Vagina (tissue), 2 donors: ENCODE measurements around the gene MROH7. TPM values are rescaled to one million over a fixed set of nuclear protein-coding genes. Genes with fewer than 3 reads are reported as not detected.

Experiments used
- DNase-seq, 2 donors: peaks; one replicate each; pipeline ENCODE4 v3.0.0-alpha.2; 2017; ENCODE audit errors: extremely low spot score in 2 of 2
- H3K27ac ChIP-seq: fragments of 200-600 bp; sonication (generic); one replicate; pipeline ENCODE4 v1.5.1; 2019
- H3K27me3 ChIP-seq: fragments of 200-600 bp; sonication (generic); one replicate; pipeline ENCODE4 v1.5.1; 2019
- H3K36me3 ChIP-seq, 2 donors: fragments of 200-600 bp; sonication (generic); one replicate each; pipeline ENCODE4 v1.5.1; 2017 to 2019
- H3K4me1 ChIP-seq: fragments of 200-600 bp; sonication (generic); one replicate; pipeline ENCODE4 v1.5.1; 2019
- H3K4me3 ChIP-seq, 2 donors: fragments of 200-600 bp; sonication (generic); 1 replicate in 1 of 2; 2 replicates in 1 of 2; pipeline ENCODE4 v1.5.1; 2016 to 2019
- H3K9me3 ChIP-seq: fragments of 200-600 bp; sonication (generic); one replicate; pipeline ENCODE4 v1.5.1; 2019
- CTCF ChIP-seq, 3 experiments: fragments of 450-650 bp in 2 of 3; fragments of 200-600 bp in 1 of 3; sonication (generic) in 1 of 3; IDR thresholded peaks; one replicate each; pipeline ENCODE4 v1.5.1; 2017 to 2019; ENCODE audit warnings: antibody characterized with exemption in 3 of 3, mild to moderate bottlenecking in 2 of 3, moderate library complexity in 2 of 3
- POLR2A ChIP-seq, 2 donors: fragments of 450-650 bp; IDR thresholded peaks; one replicate each; pipeline ENCODE4 v1.6.1; 2017; ENCODE audit warnings: antibody characterized with exemption in 2 of 2, mild to moderate bottlenecking in 2 of 2, moderate library complexity in 2 of 2
- POLR2AphosphoS5 ChIP-seq, 2 donors: sonication (generic); formaldehyde crosslinking; IDR thresholded peaks; one replicate each; pipeline ENCODE4 v1.9.0; 2017; ENCODE audit warnings: antibody characterized with exemption in 2 of 2, mild to moderate bottlenecking in 2 of 2, low read depth in 1 of 2; ENCODE audit not compliant: insufficient read depth in 1 of 2
- intact Hi-C: fragments of 100-400 bp; cut with DNase I; formaldehyde crosslinking; loops from one replicate; pipeline ENCODE4 v1.15.1; 2023
- total RNA-seq: library from RNA; depleted of rRNA; stranded (reverse); fragments of >200 nt; gene quantifications from one replicate; pipeline ENCODE4 v1.2.3, GENCODE V29; 2016

Gene MROH7
- total RNA-seq, 1 donor from 2014 or later: 7.4 TPM

GRCh38 chr1:54695221-54695620, 53.6 kb downstream of the MROH7 start:
- no peak for DNase-seq
- Histone ChIP-seq H3K36me3 (no peaks in the 10 kb centered on the region), H3K4me3 (no peak overlapping the region), H3K27ac (no peak overlapping the region), H3K4me1 (no peaks in the 10 kb centered on the region), H3K9me3 (no peaks in the 10 kb centered on the region), H3K27me3 (no peaks in the 10 kb centered on the region)
- intact Hi-C loops: no loop called here
- no peak for TF ChIP-seq POLR2A (IDR thresholded peaks at IDR 0.05)
- TF ChIP-seq POLR2AphosphoS5 (IDR thresholded peaks at IDR 0.05; ENCODE audit: insufficient read depth in 1 of 2, low read depth in 1 of 2): no peak
- TF ChIP-seq CTCF (IDR thresholded peaks at IDR 0.05): no peak

- Histone ChIP-seq H3K4me1 (no peaks in the 10 kb centered on the region), H3K27me3 (no peaks in the 10 kb centered on the region), H3K27ac (no peak overlapping the region), H3K9me3 (no peaks in the 10 kb centered on the region), H3K4me3 (no peak overlapping the region), H3K36me3 (no peaks in the 10 kb centered on the region)
- intact Hi-C loops: no loop called here
- DNase-seq: no peak
- TF ChIP-seq POLR2A (IDR thresholded peaks at IDR 0.05) (no peak), CTCF (IDR thresholded peaks at IDR 0.05) (no peak), POLR2AphosphoS5 (IDR thresholded peaks at IDR 0.05; ENCODE audit: insufficient read depth in 1 of 2, low read depth in 1 of 2) (no peak)
Measured at GRCh38 chr1:54695764-54696163, 54.2 kb downstream of the MROH7 start.

- Histone ChIP-seq H3K36me3 (no peaks in the 10 kb centered on the region), H3K9me3 (no peaks in the 10 kb centered on the region), H3K4me3 (no peak overlapping the region), H3K27me3 (no peaks in the 10 kb centered on the region), H3K27ac (no peak overlapping the region), H3K4me1 (no peaks in the 10 kb centered on the region)
- TF ChIP-seq CTCF (IDR thresholded peaks at IDR 0.05): no peak
- no peak for TF ChIP-seq POLR2A (IDR thresholded peaks at IDR 0.05)
- TF ChIP-seq POLR2AphosphoS5 (IDR thresholded peaks at IDR 0.05; ENCODE audit: insufficient read depth in 1 of 2, low read depth in 1 of 2): no peak
- intact Hi-C loops: no loop called here
- DNase-seq: no peak
Measured at GRCh38 chr1:54696262-54696661, 54.7 kb downstream of the MROH7 start.

GRCh38 chr1:54697896-54698295, 56.3 kb downstream of the MROH7 start:
- no peak overlapping the region for H3K4me3 ChIP-seq
- no peaks in the 10 kb centered on the region for H3K27me3 ChIP-seq
- no peak overlapping the region for H3K27ac ChIP-seq
- H3K36me3 ChIP-seq: no peaks in the 10 kb centered on the region
- DNase-seq: no peak
- H3K4me1 ChIP-seq: no peaks in the 10 kb centered on the region
- intact Hi-C loops: no loop called here
- H3K9me3 ChIP-seq: no peaks in the 10 kb centered on the region
- TF ChIP-seq CTCF (IDR thresholded peaks at IDR 0.05): no peak
- TF ChIP-seq POLR2AphosphoS5 (IDR thresholded peaks at IDR 0.05; ENCODE audit: insufficient read depth in 1 of 2, low read depth in 1 of 2): no peak
- TF ChIP-seq POLR2A (IDR thresholded peaks at IDR 0.05): no peak

GRCh38 chr1:54698346-54698745, 56.8 kb downstream of the MROH7 start:
- Histone ChIP-seq H3K27ac (no peak overlapping the region), H3K9me3 (no peaks in the 10 kb centered on the region), H3K4me3 (no peak overlapping the region), H3K4me1 (no peaks in the 10 kb centered on the region), H3K27me3 (no peaks in the 10 kb centered on the region), H3K36me3 (no peaks in the 10 kb centered on the region)
- TF ChIP-seq CTCF (IDR thresholded peaks at IDR 0.05): no peak
- intact Hi-C loops: no loop called here
- no peak for DNase-seq
